GM12878 (cell line): ENCODE data around the gene KLHL1. TPM values are rescaled to one million over a fixed set of nuclear protein-coding genes. Genes with fewer than 3 reads are reported as not detected.

Source experiments
- ATAC-seq: fragments of 200-7000 bp; cut with Tn5 transposase; 3 replicates; pipeline ENCODE4 v1.9.1; 2020; ENCODE audit warnings: mild to moderate bottlenecking, moderate library complexity
- BruUV-seq: library from RNA; stranded (reverse); fragments of 400-500 nt; replicated peaks from 2 replicates; lab custom pipeline; 2021; lab: Mats Ljungman, UMichigan
- CTCF ChIA-PET: fragments of 300-600 bp; sonication (Branson Sonifier 250); formaldehyde crosslinking; extraction: SDS; loops from one replicate; lab custom pipeline; 2021; ENCODE audit warnings: inconsistent platforms; lab: Yijun Ruan, JAX
- POLR2A ChIA-PET: fragments of 350-600 bp; formaldehyde crosslinking; extraction: SDS; loops from one replicate; lab custom pipeline; 2021; ENCODE audit warnings: inconsistent platforms; lab: Charles Lee
- RAD21 ChIA-PET: fragments of 300-600 bp; sonication (Branson Sonifier 250); formaldehyde crosslinking; loops from one replicate; lab custom pipeline; 2023; ENCODE audit warnings: antibody characterized with exemption; ENCODE audit not compliant: unreplicated experiment; lab: Charles Lee
- SMC1A ChIA-PET: fragments of 300-600 bp; sonication (Branson Sonifier 250); formaldehyde crosslinking; loops from one replicate; lab custom pipeline; 2023; ENCODE audit not compliant: unreplicated experiment, uncharacterized antibody; lab: Charles Lee
- DNase-seq: peaks from one replicate; pipeline ENCODE4 v3.0.0-alpha.2; 2011; ENCODE audit warnings: low read depth, low spot score
- FAIRE-seq: peaks from 3 replicates; lab custom pipeline; 2011; peaks lifted over from hg19 to GRCh38; lab: Jason Lieb, UNC
- H2AFZ ChIP-seq: 2 replicates; pipeline ENCODE4 v1.6.0; 2011; ENCODE audit warnings: low read depth, low read length, control low read depth; ENCODE audit not compliant: control insufficient read depth
- H3K27ac ChIP-seq: 2 replicates; pipeline ENCODE4 v1.5.1; 2011; ENCODE audit warnings: control low read depth; ENCODE audit not compliant: control insufficient read depth, insufficient read depth
- H3K27me3 ChIP-seq, 2 experiments: replicated peaks in 1 of 2; 2 replicates each; pipeline versions ENCODE4 v1.6.0 to v1.6.1; 2011; ENCODE audit warnings: low read length in 1 of 2; ENCODE audit not compliant: control insufficient read depth in 2 of 2, insufficient read depth in 2 of 2
- H3K36me3 ChIP-seq, 2 experiments: 2 replicates each; pipeline ENCODE4 v1.5.1; 2011; ENCODE audit warnings: low read length in 1 of 2; ENCODE audit not compliant: control insufficient read depth in 2 of 2, insufficient read depth in 2 of 2
- H3K4me1 ChIP-seq: 2 replicates; pipeline ENCODE4 v1.6.1; 2011; ENCODE audit warnings: mild to moderate bottlenecking, low read length, moderate library complexity, mixed read lengths; ENCODE audit not compliant: control insufficient read depth, insufficient read depth
- H3K4me2 ChIP-seq: 2 replicates; pipeline ENCODE4 v1.6.0; 2011; ENCODE audit warnings: control low read depth; ENCODE audit not compliant: control insufficient read depth, insufficient read depth
- H3K4me3 ChIP-seq: fragments of 200-600 bp; sonication (generic); 2 replicates; pipeline ENCODE4 v1.5.1; 2016
- H3K79me2 ChIP-seq: 2 replicates; pipeline ENCODE4 v1.6.0; 2011; ENCODE audit warnings: low read length; ENCODE audit not compliant: control insufficient read depth, insufficient read depth
- H3K9ac ChIP-seq: 2 replicates; pipeline ENCODE4 v1.8.0; 2011; ENCODE audit warnings: low read length, control low read depth, mixed read lengths; ENCODE audit not compliant: control insufficient read depth, insufficient read depth
- H3K9me3 ChIP-seq: replicated peaks from 3 replicates; pipeline ENCODE4 v1.5.1; 2011; ENCODE audit warnings: mild to moderate bottlenecking, low read length; ENCODE audit not compliant: control insufficient read depth, insufficient read depth
- H4K20me1 ChIP-seq: 2 replicates; pipeline ENCODE4 v1.6.0; 2011; ENCODE audit not compliant: control insufficient read depth, insufficient read depth
- CHD2 ChIP-seq: IDR thresholded peaks from 2 replicates; pipeline ENCODE4 v1.6.1; 2011; ENCODE audit warnings: low read depth, low read length, improper control_type of control experiment, borderline replicate concordance
- CUX1 ChIP-seq: IDR thresholded peaks from 2 replicates; pipeline ENCODE4 v1.6.1; 2012; ENCODE audit warnings: improper control_type of control experiment, low read depth, low read length; ENCODE audit not compliant: insufficient replicate concordance
- ELK1 ChIP-seq: IDR thresholded peaks from 2 replicates; pipeline ENCODE4 v1.6.1; 2012; ENCODE audit warnings: low read depth, low read length, improper control_type of control experiment
- IKZF2 ChIP-seq, 2 experiments: fragments of 450-650 bp; IDR thresholded peaks; 2 replicates each; pipeline ENCODE4 v1.6.1; 2017; ENCODE audit warnings: mild to moderate bottlenecking in 2 of 2, moderate library complexity in 2 of 2
- NBN ChIP-seq: fragments of 450-650 bp; IDR thresholded peaks from 2 replicates; pipeline ENCODE4 v1.6.1; 2016
- POU2F2 ChIP-seq: IDR thresholded peaks from 3 replicates; pipeline ENCODE4 v1.6.1; 2011; ENCODE audit warnings: low read depth, mild to moderate bottlenecking, low read length, borderline replicate concordance
- RUNX3 ChIP-seq: IDR thresholded peaks from 2 replicates; pipeline ENCODE4 v1.6.1; 2012; ENCODE audit warnings: low read length, inconsistent platforms
- SMARCA5 ChIP-seq: fragments of 450-650 bp; IDR thresholded peaks from 2 replicates; pipeline ENCODE4 v1.6.1; 2017; ENCODE audit warnings: mild to moderate bottlenecking
- YBX1 ChIP-seq: fragments of 450-650 bp; IDR thresholded peaks from 2 replicates; pipeline ENCODE4 v1.6.1; 2016; ENCODE audit warnings: antibody characterized with exemption
- ZNF622 ChIP-seq: fragments of 450-650 bp; IDR thresholded peaks from 2 replicates; pipeline ENCODE4 v1.6.1; 2017; ENCODE audit warnings: mild to moderate bottlenecking, inconsistent platforms
- ZSCAN29 ChIP-seq: fragments of 450-650 bp; IDR thresholded peaks from 2 replicates; pipeline ENCODE4 v1.6.1; 2017; ENCODE audit warnings: mild to moderate bottlenecking, moderate library complexity
- ZZZ3 ChIP-seq: IDR thresholded peaks from 2 replicates; pipeline ENCODE4 v1.6.1; 2011; ENCODE audit warnings: low read depth; ENCODE audit not compliant: control insufficient read depth, insufficient read length
- in situ Hi-C: fragments of 300-500 bp; cut with MboI; formaldehyde crosslinking; loops from 9 replicates; pipeline ENCODE4 v1.14.3; 2018; ENCODE audit warnings: mixed read lengths
- intact Hi-C: fragments of 100-400 bp; cut with micrococcal nuclease; formaldehyde crosslinking; loops from one replicate; pipeline ENCODE4 v1.14.2; 2022; ENCODE audit not compliant: unreplicated experiment
- polyA plus RNA-seq, 11 experiments: library from polyadenylated mRNA; depleted of rRNA in 4 of 11; unstranded in 6 of 11; stranded (reverse) in 5 of 11; fragments of >200 nt; fragmentation: Nextera tagmentation in 4 of 11; fragmentation: Illumina TruSeq in 1 of 11; extraction: Ambion mirVana in 4 of 11; extraction: Trizol in 1 of 11; gene quantifications; 1 replicate in 1 of 11; 2 replicates in 10 of 11; pipeline versions ENCODE4 v1.2.1 to v1.2.3, GENCODE V29; 2011 to 2016; ENCODE audit warnings: inconsistent platforms in 2 of 11, missing spikeins in 2 of 11, low read depth in 1 of 11
- total RNA-seq, 4 experiments: library from RNA; depleted of rRNA in 3 of 4; stranded (reverse); fragments of >200 nt in 3 of 4; fragmentation: Illumina TruSeq in 1 of 4; extraction: Trizol in 1 of 4; gene quantifications; 2 replicates each; pipeline versions ENCODE4 v1.2.1 to v1.2.3, GENCODE V29; 2013 to 2021
- TF ChIP-seq, protein P1 (sequence below): IDR thresholded peaks from 2 replicates; pipeline ENCODE4 v1.6.1; 2011; ENCODE audit warnings: low read depth, low read length, improper control_type of control experiment, borderline replicate concordance
- TF ChIP-seq, protein P2 (sequence below): fragments of 450-650 bp; IDR thresholded peaks from 2 replicates; pipeline ENCODE4 v1.6.1; 2017; ENCODE audit warnings: mild to moderate bottlenecking, moderate library complexity

Gene KLHL1
- total and polyA plus RNA-seq, 10 of the 15 experiments (the other 5 are each of a cell fraction or from before 2014, with no cell fraction given) = 0.02 to 0.13 (median 0.05) TPM; not detected in 2

DNA sequence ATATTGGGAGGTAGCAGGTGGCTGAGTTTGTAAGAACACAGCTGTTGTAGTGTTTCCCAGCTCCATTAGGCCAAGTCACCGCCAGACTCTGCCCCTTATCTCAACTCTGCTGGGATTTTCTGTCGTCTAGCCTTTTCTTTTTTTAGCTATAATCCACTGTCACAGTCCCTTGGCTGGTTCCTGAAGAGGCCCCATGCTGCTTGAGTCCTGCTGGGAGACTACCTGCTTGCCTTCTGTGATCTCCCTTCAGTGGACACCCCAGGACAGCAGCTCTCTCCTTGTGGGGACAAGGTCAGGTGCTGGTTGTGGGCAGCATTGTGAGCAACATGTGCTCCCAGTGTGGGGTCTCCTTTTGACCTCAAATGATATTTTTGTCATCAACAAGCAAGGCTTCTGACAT lies 195.6 kb downstream of the KLHL1 start (continued):
- TF ChIP-seq CUX1 = no peak
- TF ChIP-seq POU2F2 = no peak
- TF ChIP-seq SMARCA5 = no peak
- no peak for TF ChIP-seq ZSCAN29
- TF ChIP-seq, protein P1, sequence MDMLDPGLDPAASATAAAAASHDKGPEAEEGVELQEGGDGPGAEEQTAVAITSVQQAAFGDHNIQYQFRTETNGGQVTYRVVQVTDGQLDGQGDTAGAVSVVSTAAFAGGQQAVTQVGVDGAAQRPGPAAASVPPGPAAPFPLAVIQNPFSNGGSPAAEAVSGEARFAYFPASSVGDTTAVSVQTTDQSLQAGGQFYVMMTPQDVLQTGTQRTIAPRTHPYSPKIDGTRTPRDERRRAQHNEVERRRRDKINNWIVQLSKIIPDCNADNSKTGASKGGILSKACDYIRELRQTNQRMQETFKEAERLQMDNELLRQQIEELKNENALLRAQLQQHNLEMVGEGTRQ = no peak
- no peak for TF ChIP-seq RUNX3
- TF ChIP-seq, all 136 proteins: peak for 0

DNA sequence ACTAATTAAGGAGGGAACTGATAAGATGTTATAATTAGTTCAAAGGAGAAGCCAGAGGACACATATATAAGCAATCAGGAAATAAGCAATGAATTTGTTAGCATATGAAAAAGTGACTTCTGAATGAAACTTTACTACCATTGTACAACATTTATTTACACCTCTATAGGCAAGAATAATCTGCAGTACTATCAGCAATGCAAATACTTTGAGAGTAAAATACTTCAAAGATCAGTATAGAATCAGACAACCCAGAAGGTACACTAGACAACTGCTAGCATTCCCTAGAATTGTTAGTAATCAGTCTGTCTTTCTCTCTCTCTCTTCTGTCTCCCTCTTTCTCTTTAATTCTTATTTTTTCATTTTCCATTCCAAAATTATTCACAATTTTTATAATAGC lies 197.5 kb downstream of the KLHL1 start:
- no peaks in the 10 kb centered on the region for H3K4me1 ChIP-seq
- SMC1A ChIA-PET = interaction anchor here (0.6 to 1.3 kb wide), 2 partner anchors 11 to 400 kb away, joined by 3 read pairs; no protein-coding TSS in a partner anchor
- no peaks in the 10 kb centered on the region for H4K20me1 ChIP-seq
- no peaks in the 10 kb centered on the region for H3K79me2 ChIP-seq
- H3K4me3 ChIP-seq = no peak overlapping the region
- TF ChIP-seq ELK1 (no peak), ZZZ3 (no peak), NBN (no peak), CHD2 (no peak), ZNF622 (no peak), YBX1 (no peak), RUNX3 (no peak), IKZF2 (IDR thresholded peaks at IDR 0.05) (no peak)
- TF ChIP-seq, protein P2, sequence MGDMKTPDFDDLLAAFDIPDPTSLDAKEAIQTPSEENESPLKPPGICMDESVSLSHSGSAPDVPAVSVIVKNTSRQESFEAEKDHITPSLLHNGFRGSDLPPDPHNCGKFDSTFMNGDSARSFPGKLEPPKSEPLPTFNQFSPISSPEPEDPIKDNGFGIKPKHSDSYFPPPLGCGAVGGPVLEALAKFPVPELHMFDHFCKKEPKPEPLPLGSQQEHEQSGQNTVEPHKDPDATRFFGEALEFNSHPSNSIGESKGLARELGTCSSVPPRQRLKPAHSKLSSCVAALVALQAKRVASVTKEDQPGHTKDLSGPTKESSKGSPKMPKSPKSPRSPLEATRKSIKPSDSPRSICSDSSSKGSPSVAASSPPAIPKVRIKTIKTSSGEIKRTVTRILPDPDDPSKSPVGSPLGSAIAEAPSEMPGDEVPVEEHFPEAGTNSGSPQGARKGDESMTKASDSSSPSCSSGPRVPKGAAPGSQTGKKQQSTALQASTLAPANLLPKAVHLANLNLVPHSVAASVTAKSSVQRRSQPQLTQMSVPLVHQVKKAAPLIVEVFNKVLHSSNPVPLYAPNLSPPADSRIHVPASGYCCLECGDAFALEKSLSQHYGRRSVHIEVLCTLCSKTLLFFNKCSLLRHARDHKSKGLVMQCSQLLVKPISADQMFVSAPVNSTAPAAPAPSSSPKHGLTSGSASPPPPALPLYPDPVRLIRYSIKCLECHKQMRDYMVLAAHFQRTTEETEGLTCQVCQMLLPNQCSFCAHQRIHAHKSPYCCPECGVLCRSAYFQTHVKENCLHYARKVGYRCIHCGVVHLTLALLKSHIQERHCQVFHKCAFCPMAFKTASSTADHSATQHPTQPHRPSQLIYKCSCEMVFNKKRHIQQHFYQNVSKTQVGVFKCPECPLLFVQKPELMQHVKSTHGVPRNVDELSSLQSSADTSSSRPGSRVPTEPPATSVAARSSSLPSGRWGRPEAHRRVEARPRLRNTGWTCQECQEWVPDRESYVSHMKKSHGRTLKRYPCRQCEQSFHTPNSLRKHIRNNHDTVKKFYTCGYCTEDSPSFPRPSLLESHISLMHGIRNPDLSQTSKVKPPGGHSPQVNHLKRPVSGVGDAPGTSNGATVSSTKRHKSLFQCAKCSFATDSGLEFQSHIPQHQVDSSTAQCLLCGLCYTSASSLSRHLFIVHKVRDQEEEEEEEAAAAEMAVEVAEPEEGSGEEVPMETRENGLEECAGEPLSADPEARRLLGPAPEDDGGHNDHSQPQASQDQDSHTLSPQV = no peak
- no TSS peak for BruUV-seq
- no peaks in the 10 kb centered on the region for H3K27me3 ChIP-seq
- H3K4me2 ChIP-seq = no peak overlapping the region
- no peaks in the 10 kb centered on the region for H3K9me3 ChIP-seq
- FAIRE-seq (no peak), DNase-seq (no peak), ATAC-seq (no peak)
- CTCF ChIA-PET = no interaction called here
- POLR2A ChIA-PET = no interaction called here
- in situ Hi-C loops = no loop called here
- intact Hi-C loops = no loop called here
- RAD21 ChIA-PET = no interaction called here
- no peaks in the 10 kb centered on the region for H3K36me3 ChIP-seq
- no peak overlapping the region for H2AFZ ChIP-seq
- no peak overlapping the region for H3K27ac ChIP-seq
- no peak overlapping the region for H3K9ac ChIP-seq
